HG03095 (cell line): ENCODE results near the gene AGFG2.
"Not testable (repeated sequence)": the region's sequence is repeated elsewhere in the genome, so short reads cannot be mapped to it uniquely, and the experiment has no call there.

Experiments
- ATAC-seq: cut with Tn5 transposase; IDR thresholded peaks from one replicate; pipeline ENCODE4 v1.9.1; 2021; ENCODE audit warnings: moderate library complexity; ENCODE audit not compliant: unreplicated experiment

The AGFG2 gene

GRCh38 chr7:100546926-100547800, 8.2 kb downstream of the AGFG2 start:
- no peak for ATAC-seq

- no peak for ATAC-seq
Measured at GRCh38 chr7:100547872-100548271, 8.9 kb downstream of the AGFG2 start.

- not testable (repeated sequence) for ATAC-seq
Measured at GRCh38 chr7:100548446-100548845, 9.4 kb downstream of the AGFG2 start.

GRCh38 chr7:100552532-100552931, 13.5 kb downstream of the AGFG2 start:
- ATAC-seq = no peak

- ATAC-seq = no peak
Measured at GRCh38 chr7:100553032-100553431, 14.0 kb downstream of the AGFG2 start.

GRCh38 chr7:100555701-100556100, 16.7 kb downstream of the AGFG2 start:
- ATAC-seq = no peak

- ATAC-seq = no peak
Measured at GRCh38 chr7:100556541-100556940, 17.5 kb downstream of the AGFG2 start.

- ATAC-seq = no peak
Measured at GRCh38 chr7:100559127-100559526, 20.1 kb downstream of the AGFG2 start.

GRCh38 chr7:100561491-100562194, 22.6 kb downstream of the AGFG2 start:
- no peak for ATAC-seq

- ATAC-seq = no peak
Measured at GRCh38 chr7:100562195-100563099, 23.4 kb downstream of the AGFG2 start.

- no peak for ATAC-seq
Measured at GRCh38 chr7:100563100-100563564, 24.1 kb downstream of the AGFG2 start.

GRCh38 chr7:100563809-100564400, 24.9 kb downstream of the AGFG2 start:
- no peak for ATAC-seq

GRCh38 chr7:100564405-100564804, 25.4 kb downstream of the AGFG2 start:
- not testable (repeated sequence) for ATAC-seq

- ATAC-seq = no peak
Measured at GRCh38 chr7:100565133-100565571, 26.1 kb downstream of the AGFG2 start.

GRCh38 chr7:100566018-100566531, 27.1 kb downstream of the AGFG2 start:
- no peak for ATAC-seq

- no peak for ATAC-seq
Measured at GRCh38 chr7:100567031-100567730, 28.2 kb downstream of the AGFG2 start.

GRCh38 chr7:100567751-100568175, 28.8 kb downstream of the AGFG2 start:
- no peak for ATAC-seq

GRCh38 chr7:100568176-100568895, 29.3 kb downstream of the AGFG2 start:
- no peak for ATAC-seq
